Measurements from ENCODE around the gene MIER1. TPM values are rescaled to one million over a fixed set of nuclear protein-coding genes. Genes with fewer than 3 reads are reported as not detected.

The MIER1 gene
- total RNA-seq, 1 donor from 2014 or later: 27.8 TPM

DNA sequence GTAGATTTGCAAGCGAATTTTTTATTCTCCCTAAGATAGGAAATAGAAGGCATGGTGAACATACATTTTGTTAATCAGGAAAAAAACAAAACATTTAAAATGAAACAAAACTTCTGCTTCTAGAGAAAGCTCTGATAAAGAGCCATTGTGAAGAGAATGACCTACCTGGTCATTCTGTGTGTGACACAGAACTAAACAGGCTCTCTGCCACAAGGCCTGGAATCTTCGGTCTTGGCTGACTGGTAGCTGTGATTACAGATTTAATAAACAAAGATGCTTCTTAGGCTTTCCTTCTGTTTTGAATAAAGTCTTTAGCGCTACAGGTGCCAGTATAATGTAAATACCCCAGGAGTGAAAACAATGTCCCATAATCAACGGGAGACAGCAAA is 107.1 kb downstream of the MIER1 start:
- intact Hi-C loops (cut with DNase I): no loop called here
- DNase-seq (ENCODE audit: low spot score): no peak

Other genes starting within 250 kb of the MIER1 start
- gene DYNLT5, start 172.5 kb upstream of the MIER1 start, total RNA-seq: 4.0 TPM
- not detected for gene INSL5, start 123.7 kb upstream of the MIER1 start, total RNA-seq
- gene DNAI4, start 134 bp upstream of the MIER1 start, total RNA-seq: 10.9 TPM
- gene SLC35D1, start 129.2 kb downstream of the MIER1 start, total RNA-seq: 4.5 TPM
- not detected for gene C1orf141, start 210.0 kb downstream of the MIER1 start, total RNA-seq
- gene IL23R, start 241.5 kb downstream of the MIER1 start, total RNA-seq: not detected

All from cardiac septum (tissue), 1 donor.